ENCODE measurements around the gene ERCC5. TPM values are rescaled to one million over a fixed set of nuclear protein-coding genes. Genes with fewer than 3 reads are reported as not detected.
A peak's percentile ranks its signal among the peaks of the same experiment; 100 is the strongest.

Gene ERCC5
- total and polyA plus RNA-seq, 2 of the 8 experiments (the other 6 are each of a cell fraction or from before 2014, with no cell fraction given) = 3.8 to 24.4 TPM

- TF ChIP-seq CTCF (IDR thresholded peaks at IDR 0.05; ENCODE audit: control extremely low read depth in 1 of 3, insufficient read depth in 1 of 3, low read depth in 1 of 3, low read length in 3 of 3) (peak in 2 of 3 experiments; percentile 48 to 53; a peak in 2 of 4 replicates), TCF12 (IDR thresholded peaks at IDR 0.05; ENCODE audit: low read depth, low read length) (no peak), EGR1 (IDR thresholded peaks at IDR 0.05; ENCODE audit: borderline replicate concordance, low read depth, low read length) (peak; percentile 61), JUN (IDR thresholded peaks at IDR 0.05; ENCODE audit: low read depth, low read length) (no peak), ASH2L (IDR thresholded peaks at IDR 0.05; ENCODE audit: low read length) (no peak), JUND (IDR thresholded peaks at IDR 0.05; ENCODE audit: low read length) (no peak), CREB1 (IDR thresholded peaks at IDR 0.05) (no peak), RBBP5 (IDR thresholded peaks at IDR 0.05; ENCODE audit: borderline replicate concordance, low read depth, low read length) (no peak), ZNF274 (IDR thresholded peaks at IDR 0.05; ENCODE audit: borderline replicate concordance, extremely low read depth, low read length) (no peak), HDAC2 (IDR thresholded peaks at IDR 0.05; ENCODE audit: borderline replicate concordance in 1 of 2, low read depth in 2 of 2, low read length in 2 of 2) (no peak), E2F6 (IDR thresholded peaks at IDR 0.05) (no peak)
These were observed 1.7 kb downstream of the ERCC5 start (continued) for GRCh38 chr13:102847272-102848234.
